ENCODE results near the gene KYNU. TPM values are rescaled to one million over a fixed set of nuclear protein-coding genes. Genes with fewer than 3 reads are reported as not detected.
"Not testable (repeated sequence)": the region's sequence is repeated elsewhere in the genome, so short reads cannot be mapped to it uniquely, and the experiment has no call there.

KYNU gene
- total RNA-seq, 2 donors from 2014 or later = 0.61 to 2.3 TPM

DNA sequence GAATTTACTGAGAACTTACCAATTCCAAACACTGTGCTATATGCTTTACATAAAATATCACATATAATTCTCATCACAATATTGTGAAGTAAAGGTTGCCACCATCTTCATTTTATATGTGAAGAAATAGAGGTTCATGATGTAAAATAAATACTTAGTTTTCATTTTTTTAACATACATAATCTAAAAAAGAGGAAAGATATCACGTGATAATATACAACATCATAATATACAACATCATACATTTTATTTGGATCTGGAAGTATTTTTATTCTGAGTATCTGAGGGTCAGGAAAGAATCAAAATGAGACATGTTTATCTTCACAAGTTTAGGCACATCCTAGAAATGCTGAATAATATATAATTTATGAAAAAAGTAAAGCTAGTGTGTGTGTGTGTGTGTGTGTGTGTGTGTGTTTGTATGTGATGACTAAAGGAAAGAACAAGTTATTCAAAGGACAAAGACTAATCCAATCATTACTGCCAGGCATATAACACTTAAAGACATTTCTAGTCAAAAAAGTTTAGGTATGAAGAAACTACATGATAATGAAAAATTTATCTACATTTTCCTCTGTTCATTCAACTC lies 186.2 kb downstream of the KYNU start:
- no peak for ATAC-seq
- intact Hi-C loops (cut with DNase I, micrococcal nuclease) = no loop called here
- no peak for DNase-seq

DNA sequence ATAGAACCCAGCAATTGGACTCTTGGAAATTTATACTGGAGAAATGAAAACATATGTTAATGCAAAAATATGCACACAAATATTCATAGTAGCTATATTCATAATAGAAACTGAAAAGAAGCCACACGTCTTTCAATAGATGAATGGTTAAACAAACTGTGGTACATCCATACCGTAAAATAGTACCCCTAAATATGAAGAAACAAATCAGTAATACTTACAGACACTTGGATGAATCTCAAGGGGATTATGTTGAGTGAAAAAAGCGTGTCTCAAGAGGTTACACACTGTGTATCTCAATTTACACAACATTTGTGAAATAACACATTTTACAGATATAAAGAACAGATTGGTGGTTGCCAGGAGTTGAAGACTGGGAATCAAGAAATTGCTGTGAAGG lies 190.6 kb downstream of the KYNU start:
- DNase-seq (no peak), ATAC-seq (no peak)
- intact Hi-C loops (cut with DNase I, micrococcal nuclease) = no loop called here

DNA sequence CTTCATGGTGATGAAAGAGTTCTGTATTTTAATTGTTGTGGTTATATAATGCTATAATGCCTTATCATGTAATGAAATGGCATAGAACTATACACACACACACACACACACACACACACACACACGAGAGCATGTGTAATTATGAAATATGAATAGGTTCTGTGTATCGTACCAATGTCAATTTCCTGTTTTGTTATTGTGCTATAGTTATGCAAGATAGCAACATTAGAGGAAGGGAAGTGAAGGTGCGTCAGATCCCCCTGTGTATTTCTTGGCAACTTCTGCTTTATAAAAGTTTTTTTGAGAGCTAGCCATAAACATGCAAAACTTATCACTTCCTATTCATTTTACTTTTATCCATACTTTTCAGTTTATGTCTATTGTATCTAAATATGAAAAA lies 191.0 kb downstream of the KYNU start:
- ATAC-seq = no peak
- intact Hi-C loops (cut with DNase I, micrococcal nuclease) = no loop called here
- no peak for DNase-seq

DNA sequence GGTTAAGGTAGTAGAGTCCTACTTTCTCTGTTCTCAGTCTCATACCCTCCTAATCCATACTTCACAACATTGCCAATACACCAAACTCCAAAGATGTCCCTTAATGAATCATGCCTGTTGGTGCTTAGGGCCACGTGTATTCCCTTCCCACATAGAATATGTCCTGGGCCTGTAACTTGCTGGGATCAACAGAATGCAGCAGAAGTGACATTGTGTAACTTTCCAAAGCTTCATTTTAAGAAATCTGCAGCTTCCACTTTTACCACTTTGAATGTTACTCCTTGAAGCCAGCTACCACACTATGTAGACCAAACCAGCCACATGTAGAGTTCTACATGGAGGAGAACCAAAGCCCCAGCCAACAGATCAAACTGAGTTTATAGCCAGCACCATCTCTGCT lies 193.2 kb downstream of the KYNU start:
- DNase-seq = no peak
- no peak for ATAC-seq
- intact Hi-C loops (cut with DNase I, micrococcal nuclease) = no loop called here

DNA sequence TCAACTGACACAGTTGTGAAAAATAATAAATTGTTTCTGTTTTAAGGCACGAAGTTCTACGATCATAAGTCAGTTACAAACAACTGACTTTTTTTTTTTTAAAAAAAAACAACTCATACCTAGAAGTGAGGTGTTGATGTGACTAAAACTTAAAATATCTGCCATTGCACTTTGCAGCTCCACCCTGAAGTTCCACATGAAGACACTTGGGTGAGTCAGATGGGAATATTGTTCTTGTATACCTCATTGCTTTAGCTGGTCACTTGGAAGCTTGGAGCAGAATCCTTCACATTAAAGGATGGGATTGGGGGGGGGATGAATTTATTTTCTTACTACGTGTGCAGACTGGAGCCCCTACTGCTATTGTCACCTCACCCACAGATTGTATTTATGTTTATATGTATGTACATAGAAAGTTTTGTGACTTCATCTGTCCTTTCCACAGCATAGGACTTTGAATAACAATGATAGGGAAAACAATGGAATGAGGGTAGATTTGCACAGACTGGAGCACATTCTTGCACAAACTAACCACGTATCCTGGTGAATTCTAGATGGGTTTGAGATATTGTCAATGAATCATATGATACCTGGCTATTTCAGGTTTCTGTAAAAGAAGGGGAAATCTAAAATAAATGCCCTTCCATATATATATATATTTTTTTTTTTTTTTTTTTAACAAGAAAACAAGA lies 193.9 kb downstream of the KYNU start:
- intact Hi-C loops (cut with DNase I, micrococcal nuclease) = no loop called here
- ATAC-seq (no peak), DNase-seq (no peak)

DNA sequence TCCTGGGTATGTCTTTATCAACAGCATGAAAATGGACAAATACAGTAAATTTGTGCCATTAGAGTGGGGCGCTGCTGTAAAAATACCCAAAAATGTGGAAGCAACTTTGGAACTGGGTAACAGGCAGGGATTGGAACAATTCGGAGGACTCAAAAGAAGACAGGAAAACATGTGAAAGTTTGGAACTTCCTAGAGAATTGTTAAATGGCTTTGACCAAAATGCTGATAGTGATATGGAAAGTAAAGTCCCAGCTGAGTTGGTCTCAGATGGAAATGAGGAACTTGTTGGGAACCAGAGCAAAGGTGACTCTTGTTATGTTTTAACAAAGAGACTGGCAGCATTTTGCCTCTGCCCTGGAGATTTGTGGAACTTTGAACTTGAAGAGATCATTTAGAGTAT lies 197.4 kb downstream of the KYNU start:
- DNase-seq; ATAC-seq; intact Hi-C loops (cut with DNase I, micrococcal nuclease): not testable (repeated sequence)

DNA sequence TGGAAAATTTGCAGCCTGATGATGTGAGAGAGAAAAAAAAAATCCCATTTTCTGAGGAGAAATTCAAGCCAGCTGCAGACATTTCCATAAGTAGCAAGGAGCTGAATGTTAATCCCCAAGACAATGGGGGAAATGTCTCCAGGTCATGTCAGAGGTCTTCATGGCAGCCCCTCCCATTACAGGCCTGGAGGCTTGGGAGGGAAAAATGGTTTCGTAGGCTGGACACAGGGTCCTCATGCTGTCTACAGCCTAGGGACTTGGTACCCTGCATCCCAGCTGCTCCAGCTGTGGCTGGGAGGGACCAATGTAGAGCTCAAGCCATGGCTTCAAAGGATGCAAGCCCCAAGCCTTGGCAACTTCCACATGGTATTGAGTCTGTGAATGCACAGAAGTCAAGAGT lies 198.2 kb downstream of the KYNU start:
- intact Hi-C loops (cut with DNase I, micrococcal nuclease) = no loop called here
- DNase-seq (no peak), ATAC-seq (no peak)

DNA sequence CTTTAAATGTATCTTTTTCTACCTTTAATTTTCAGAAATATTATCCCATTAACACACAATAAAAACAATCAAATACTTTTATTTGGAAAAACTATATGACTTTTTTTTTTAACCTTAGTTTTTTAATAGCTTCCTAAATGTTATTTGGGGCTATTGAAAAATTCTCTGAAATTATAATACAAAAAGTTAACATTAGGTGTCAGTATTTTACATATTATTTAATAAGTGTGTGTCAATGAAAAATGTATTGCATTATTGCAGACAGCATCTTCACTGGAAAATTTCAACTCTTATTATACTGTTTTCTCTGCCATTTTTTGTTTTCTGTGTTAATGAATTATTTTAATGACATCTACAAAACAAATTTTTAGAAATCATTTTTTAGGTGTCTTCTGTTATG lies 200.6 kb downstream of the KYNU start:
- intact Hi-C loops (cut with DNase I, micrococcal nuclease) = no loop called here
- no peak for ATAC-seq
- DNase-seq = no peak

DNA sequence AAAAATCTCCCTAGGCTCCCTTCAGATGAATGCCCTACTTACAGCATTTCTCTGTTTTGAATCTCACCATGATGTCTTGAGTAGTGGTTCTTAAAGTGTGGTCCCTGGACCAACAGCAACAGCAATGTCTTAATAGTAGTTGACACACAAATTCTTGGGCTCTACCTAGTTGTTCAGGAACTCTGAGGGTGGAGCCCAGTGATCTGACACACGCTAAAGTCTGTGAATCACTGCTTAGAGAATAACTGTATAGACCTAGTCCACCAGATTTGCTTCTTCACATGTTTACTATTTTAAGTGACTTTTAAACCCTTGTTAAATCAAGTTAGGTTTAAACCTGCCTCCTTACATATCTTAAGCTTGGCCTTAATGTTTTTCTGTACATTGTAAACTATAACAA lies 204.2 kb downstream of the KYNU start:
- no peak for DNase-seq
- intact Hi-C loops (cut with DNase I, micrococcal nuclease) = no loop called here
- no peak for ATAC-seq

DNA sequence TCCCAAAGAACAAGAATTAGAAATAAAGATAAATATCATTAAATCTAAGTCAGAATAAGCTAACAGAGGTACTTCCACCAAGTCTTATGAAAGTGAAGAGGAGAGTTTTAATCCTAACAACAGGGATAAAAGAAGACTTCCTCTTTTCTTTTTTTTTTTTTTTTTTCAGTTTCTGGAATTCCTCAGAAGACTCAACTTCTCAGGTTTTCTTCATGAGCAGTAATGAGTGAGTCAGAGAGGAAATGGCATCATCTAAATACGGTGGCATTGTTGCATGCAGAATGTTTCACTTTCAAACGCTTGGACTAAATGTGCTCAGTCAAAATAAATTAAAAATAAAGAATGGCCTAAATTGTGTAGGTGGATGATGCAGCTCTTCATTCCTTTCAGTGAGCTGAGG lies 206.2 kb downstream of the KYNU start:
- intact Hi-C loops (cut with DNase I, micrococcal nuclease) = no loop called here
- ATAC-seq = no peak
- no peak for DNase-seq

DNA sequence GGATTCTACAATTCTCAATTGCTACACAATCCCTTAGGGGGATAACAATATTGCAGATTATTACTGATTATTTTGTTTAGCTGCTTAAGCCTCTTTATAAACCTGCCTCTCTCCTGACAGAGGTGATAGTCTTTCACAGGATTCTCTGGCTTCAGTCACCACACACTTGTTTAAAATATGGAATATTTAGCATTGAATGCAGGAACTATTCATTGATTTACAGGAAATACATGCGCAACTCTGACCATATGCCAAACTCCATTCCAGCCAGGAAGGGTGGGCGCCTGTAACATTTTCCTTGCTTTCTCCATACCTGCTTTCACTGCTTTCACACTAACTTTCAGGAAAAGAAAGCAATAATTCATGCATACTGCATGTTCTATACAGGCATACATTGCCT lies 207.0 kb downstream of the KYNU start:
- intact Hi-C loops (cut with DNase I, micrococcal nuclease) = no loop called here
- no peak for DNase-seq
- ATAC-seq = no peak

DNA sequence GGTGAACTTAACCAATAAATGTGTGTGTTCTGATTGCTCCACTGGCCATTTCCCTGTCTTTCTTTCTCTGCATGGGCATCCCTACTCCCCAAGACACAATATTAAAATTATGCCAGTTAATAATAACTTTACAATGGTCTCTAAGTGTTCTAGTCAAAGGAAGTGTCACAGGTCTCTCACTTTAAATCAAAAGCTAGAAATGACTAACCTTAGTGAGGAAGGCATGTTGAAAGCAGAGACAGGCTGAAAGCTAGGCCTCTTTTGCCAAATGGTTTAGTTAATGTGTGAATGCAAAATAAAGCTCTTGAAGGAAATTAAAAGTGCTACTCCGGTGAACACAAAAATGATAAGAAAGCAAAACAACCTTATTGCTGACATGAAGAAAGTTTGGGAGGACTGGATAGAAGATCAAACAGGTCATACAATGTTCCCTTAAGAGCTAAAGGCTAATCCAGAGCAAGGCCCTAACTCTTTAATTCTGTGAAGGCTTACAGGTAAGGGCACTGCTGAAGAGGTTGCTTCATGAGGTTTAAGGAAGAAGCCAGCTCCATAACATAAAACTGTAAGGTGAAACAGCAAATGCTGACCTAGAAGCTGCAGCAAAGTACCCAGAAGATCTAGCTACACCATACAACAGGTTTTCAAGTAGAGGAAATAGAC lies 207.8 kb downstream of the KYNU start:
- intact Hi-C loops (cut with DNase I, micrococcal nuclease) = no loop called here
- DNase-seq = no peak
- no peak for ATAC-seq

DNA sequence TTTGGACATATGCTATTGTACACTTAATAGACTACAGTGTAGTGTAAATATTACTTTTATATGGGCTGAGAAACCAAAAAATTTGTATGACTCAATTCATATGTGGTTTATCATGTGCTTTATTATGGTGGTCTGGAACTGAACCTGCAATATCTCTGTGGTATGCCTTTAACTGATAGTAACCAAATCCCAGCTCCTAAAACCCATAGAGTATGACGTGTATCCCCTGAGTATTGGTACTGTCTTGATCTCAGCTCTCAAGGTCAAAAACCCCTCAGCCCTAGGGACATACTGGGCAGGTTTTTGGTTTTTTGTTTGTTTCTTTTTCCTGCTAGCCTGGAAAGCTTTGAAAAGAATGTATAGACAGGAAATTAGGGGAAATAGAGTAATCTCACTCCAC lies 209.6 kb downstream of the KYNU start:
- ATAC-seq (no peak), DNase-seq (no peak)
- intact Hi-C loops (cut with DNase I, micrococcal nuclease) = no loop called here

DNA sequence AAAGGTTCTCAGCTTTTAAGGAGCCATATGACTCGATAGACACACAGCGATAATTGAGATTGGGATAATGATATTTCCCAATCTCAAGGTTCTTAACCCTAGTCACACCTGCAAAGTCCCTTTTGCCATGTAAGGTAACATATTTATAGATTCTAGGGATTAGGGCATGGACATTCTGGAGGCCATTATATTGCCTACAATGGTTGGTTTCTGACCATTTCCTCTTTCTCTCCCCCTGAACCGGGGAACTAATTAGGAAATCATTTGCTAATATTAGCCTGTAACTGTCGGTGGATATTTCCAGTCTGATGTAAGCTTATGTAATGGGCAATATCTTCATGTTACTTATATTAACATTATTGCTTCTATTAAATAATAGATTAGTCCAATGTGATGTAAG lies 210.9 kb downstream of the KYNU start:
- intact Hi-C loops (cut with DNase I, micrococcal nuclease) = no loop called here
- ATAC-seq (no peak), DNase-seq (no peak)

DNA sequence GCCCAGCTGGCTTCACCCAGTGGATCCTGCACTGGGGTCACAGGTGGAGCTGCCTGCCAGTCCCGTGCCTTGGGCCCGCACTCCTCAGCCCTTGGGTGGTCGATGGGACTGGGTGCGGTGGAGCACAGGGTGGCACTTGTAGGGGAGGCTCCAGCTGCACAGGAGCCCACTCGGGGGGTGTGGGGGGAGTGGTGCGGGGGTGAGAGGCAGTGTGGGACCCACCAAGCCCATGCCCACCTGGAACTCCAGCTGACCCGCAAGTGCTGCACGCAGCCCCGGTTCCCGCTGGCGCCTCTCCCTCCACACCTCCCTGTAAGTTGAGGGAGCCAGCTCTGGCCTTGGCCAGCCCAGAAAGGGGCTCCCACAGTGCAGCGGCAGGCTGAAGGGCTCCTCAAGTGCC lies 212.1 kb downstream of the KYNU start:
- ATAC-seq; DNase-seq; intact Hi-C loops (cut with DNase I, micrococcal nuclease): not testable (repeated sequence)

Data from left colon (tissue), 2 donors.